GM18526 (cell line): ENCODE measurements around the gene NDUFC2.

Source experiments
- POLR2A ChIP-seq: IDR thresholded peaks from 3 replicates; pipeline ENCODE4 v1.6.1; 2011; ENCODE audit not compliant: insufficient read length; ENCODE audit errors: extremely low read depth

The NDUFC2 gene

GRCh38 chr11:78061921-78062311 lies 17.7 kb downstream of the NDUFC2 start:
- TF ChIP-seq POLR2A: no peak

DNA sequence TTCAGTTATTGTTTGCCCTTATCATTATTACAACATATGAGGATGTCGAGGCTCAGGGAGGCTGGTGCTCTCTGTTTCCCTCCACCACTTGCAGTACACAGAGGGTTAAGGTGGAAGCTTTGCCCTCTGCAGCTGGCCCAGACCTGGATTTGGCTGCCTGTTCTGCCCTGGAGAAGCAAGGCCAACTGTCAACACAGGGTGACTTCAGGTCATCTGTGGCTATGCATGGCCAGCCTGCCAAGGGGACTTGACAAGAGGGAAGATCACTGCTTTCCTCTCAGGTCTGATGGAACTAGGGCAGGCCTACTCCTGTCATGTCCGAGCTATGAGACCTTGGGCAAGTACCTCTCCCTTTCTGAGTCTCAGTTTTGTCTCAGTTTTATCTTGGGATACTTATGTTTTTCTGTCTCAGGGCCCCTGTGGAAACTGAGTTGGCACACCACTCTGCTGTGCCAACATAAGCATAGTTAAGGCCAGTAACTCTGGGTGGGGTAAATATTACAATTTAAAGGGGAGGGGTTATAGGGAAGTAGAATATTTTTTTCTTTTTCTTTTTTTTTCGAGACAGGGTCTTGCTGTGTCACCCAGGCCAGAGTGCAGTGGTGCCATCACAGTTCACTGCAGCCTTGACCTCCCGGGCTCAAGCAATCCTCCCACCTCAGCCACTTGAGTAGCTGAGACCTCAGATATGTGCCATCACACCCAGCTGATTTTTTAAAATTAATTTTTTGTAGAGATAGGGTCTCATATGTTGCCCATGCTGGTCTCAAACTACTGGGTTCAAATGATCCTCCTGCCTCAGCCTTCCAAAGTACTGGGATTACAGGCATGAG lies 18.4 kb downstream of the NDUFC2 start:
- no peak for TF ChIP-seq POLR2A

DNA sequence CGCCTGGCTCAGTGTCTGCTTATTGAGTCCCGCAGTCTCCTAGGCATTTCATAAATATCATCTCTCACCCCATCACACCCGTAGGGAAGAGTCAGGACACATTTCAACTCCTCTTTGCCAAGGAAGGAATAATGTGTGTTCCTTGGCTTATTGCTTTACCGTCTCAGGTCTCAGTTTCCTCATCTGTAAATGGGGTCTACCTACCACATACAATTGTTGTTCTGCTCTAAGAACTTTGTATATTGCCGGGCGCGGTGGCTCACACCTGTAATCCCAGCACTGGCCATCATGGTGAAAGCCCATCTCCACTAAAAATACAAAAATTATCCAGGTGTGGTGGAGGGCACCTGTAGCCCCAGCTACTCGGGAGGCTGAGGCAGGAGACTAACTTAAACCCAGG lies 19.1 kb downstream of the NDUFC2 start:
- TF ChIP-seq POLR2A: no peak

DNA sequence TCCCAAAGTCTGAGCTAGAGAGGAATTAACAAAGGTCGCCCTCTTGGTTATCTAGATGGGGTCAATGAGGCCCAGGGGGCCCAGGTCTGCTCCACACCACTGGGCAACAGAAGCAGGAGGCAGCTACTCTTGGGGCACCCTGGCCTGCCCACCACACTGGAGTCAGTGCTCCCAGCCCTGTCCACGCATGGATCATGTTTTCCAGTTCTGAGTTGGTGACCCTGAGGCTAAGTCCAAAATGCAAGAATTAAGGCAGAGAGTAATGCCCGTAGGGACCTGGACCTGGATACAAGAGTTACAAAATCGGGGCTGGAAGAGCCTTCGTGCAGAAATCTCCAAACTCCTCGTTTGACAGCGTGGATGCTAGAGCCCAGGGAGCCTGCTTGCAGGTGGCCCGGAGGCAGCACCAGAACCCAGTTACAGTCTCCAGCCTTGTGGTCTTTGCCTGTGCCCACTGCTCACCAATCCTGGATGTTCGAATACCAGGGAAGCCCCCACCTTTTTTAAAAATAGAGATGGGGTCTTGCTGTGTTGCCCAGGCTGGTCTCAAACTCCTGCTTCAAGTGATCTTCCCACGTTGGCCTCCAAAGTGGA lies 22.1 kb downstream of the NDUFC2 start:
- TF ChIP-seq POLR2A: no peak

DNA sequence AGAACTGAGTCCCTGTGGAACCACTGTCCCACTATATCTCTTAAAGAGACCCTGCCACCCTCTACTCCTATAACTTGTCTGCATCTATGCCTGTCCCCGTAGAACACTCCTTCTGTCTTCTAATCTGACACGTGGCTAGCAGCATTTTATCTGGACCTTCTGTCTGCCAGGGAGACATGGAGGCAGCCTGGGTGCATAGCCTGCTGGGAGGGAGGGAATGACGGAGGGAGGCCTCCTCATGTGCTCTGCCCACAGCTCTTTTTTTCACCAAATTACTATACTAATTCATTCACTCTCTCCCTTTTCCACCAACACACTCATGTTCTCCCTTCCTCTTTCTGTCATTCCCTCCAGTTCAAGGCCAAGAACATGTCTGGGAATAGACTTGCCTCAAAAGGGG lies 23.6 kb downstream of the NDUFC2 start:
- TF ChIP-seq POLR2A: no peak

- no peak for TF ChIP-seq POLR2A
Observed at GRCh38 chr11:78054971-78055370, 24.7 kb downstream of the NDUFC2 start.

- no peak for TF ChIP-seq POLR2A
Observed at GRCh38 chr11:78050964-78051831, 28.5 kb downstream of the NDUFC2 start.

GRCh38 chr11:78049348-78049747 lies 30.3 kb downstream of the NDUFC2 start:
- TF ChIP-seq POLR2A: no peak

DNA sequence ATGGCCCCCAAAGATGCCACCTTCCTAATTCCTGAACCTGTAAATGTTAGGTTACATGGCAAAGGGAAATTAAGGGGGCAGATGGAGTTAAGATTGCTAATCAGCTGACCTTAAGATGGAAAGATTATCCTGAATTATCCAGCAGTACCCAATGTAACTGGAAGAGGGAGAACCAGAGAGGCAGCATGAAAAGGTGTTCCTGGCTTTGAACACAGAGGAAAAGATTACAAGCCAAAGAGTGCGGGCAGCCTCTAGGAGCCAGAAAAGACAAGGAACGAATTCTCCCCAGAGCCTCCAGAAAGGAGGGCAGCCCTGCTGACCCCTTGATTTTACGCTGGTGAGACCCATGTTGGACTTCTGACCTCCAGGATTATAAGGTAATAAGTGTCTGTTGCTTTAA lies 31.1 kb downstream of the NDUFC2 start:
- TF ChIP-seq POLR2A: no peak

DNA sequence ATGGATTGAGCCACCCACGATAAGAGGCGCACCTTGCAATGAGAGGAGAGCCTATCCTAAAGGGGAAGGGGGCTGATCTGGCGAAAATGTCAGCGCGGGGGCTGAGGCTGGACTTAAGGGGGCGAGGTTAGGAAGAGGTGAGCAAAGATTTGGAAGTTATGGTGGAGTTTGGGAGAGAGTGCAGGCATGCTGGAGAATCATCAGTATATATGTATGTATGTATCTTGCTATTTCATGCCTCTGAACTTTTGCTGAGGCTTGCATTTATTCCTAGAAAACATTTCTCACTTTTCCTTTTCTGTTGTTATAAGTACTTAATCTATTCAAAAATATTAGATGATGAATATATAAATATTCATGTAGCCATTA lies 33.2 kb downstream of the NDUFC2 start:
- no peak for TF ChIP-seq POLR2A

GRCh38 chr11:78045851-78046485 lies 33.7 kb downstream of the NDUFC2 start:
- no peak for TF ChIP-seq POLR2A

DNA sequence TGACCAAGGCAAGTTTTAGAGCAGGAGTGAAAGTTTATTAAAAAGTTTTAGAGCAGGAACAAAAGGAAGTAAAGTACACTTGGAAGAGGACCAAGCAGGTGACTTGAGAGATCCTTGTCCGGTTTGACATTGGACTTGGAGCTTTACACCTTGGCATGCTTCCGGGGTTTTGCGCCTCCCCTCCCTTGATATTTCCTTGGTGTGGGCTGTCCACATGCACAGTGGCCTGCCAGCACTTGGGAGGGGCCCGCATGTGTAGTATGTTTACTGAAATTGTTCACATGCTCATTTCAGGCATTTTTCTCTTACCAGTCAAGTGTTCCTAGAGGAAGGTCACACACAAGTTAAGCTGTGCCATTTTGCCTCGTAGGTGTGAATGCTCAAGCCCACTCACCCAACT lies 35.0 kb downstream of the NDUFC2 start:
- no peak for TF ChIP-seq POLR2A

GRCh38 chr11:78041843-78042440 lies 37.7 kb downstream of the NDUFC2 start:
- TF ChIP-seq POLR2A: no peak

DNA sequence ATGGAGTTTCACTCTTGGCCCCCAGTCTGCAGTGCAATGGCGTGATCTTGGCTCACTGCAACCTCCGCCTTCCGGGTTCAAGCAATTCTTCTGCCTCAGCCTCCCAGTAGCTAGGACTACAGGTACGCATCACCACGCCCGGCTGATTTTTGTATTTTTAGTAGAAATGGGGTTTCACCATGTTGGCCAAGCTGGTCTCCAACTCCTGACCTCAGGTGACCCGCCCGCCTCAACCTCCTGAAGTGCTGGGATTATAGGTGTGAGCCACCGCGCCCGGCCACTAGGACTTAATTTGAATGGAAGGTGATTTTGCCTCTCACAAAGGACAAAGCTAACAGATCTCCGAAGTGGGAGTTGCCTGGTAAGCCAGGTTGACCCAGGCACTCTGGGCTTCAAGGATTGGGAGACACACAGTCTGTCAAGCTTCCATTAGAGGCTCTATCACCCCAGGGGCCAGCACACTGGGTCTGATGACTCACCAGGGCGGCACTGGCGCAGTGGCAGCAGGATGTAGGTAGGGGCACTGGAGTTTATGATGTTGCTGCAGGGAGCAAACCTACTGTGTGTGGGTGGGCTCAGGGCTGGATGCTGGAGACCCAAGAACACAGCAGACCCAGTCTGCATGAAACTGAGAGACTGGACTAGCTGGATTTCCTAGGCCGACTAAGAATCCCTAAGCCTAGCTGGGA lies 38.8 kb downstream of the NDUFC2 start:
- TF ChIP-seq POLR2A: no peak
